Measurements from ENCODE around the gene ZNF599.

Gene ZNF599

GRCh38 chr19:34744896-34745690, 27.9 kb downstream of the ZNF599 start:
- DNase-seq, result no peak

DNA sequence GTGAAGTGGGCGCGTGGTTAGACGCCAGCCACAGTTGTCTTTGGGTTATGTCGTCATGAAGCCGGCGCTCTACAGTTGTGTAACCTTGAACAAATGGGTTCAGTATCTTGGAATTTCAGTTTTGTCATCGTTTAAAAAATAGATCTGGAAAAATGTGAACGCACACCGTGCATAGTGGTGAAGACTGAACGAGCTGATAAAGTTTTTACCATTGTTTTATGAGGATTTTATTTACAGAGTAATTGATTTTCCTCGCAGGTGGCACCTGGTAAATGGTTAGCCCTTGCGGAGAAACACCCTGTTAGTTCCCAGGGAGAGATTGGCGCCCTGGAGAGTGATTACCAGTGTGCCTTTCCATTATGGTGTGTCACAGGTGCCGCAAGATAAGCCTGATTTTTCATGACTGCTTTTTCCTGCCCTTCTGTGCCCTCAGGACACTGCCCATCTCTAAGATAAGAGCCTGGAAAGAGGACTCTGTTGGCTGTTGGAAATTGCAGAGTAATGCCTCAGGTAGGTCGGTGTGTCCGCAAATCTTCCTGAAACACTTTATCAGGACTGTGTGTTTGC, 38.4 kb downstream of the ZNF599 start:
- DNase-seq, result no peak

DNA sequence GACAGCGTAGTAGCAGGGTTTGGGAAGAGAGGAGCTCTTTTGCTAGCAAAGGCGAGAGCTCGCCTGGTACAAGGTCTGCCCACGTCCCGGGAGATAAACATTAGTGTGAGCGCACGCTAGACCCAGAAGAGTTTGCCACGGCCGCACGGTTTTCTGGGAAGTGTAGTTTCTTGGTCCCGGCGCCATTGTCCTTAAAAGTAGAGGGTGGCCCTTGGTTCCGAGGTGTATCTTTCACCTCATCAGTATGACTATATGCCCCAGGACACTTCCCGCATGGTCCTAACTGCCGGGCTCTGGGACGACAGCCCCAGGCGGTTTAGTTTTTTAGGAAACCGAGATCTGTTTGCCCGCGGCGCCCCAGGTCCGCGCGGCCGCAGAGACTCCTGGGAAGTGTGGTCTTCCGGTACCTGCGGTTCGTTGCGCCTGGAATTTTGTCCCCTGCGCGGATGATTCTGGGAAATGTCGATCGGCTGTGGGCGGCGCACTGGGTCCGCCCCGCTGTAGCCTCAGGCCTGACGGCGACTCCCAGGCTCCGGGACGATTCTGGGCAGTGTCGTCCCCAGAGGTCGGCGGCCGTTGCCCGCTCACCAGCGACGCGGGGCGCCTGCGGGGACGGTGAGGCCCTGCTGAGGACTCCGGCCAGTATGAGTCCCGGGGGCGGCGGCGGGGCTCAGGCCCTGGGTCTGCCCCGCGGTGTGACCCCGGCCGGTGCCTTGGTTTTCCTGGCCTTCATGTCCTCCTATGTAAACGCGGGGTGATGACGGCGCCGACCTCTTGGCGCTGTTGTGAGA, 39.1 kb downstream of the ZNF599 start, which contains the start of gene ZNF181:
Gene ZNF181, plus strand, starts transcription at position 498 of the 791 bp plus-strand sequence. CDS start 795 bp downstream, outside the sequence.
- peak; percentile 49 to 97 (median 88) for DNase-seq

DNA sequence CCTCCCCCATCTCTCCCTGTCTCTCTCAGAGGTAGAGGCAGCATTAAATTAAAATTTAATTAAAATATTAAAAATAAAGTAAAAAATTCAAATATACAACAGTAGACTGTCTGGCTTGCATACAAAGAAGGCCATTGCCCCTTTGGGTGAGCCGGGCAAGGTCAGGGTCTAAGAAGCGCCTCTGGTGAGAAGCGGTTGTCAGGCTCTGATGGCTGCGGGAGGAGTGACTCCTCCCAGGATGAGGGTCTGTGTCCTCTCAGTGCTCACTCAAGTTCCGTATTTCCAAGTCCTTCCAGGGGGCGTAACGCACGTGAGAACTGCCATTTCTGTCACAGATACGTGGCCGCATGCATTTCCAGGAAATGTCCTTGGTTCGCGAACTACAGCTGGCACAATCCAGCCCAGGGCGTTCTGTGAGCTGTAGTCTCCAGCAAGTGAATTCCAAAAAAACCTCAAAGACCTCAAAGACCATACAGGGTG, 39.7 kb downstream of the ZNF599 start:
- DNase-seq, result peak in 18 of 56 donors; percentile 37 to 87 (median 68)

- peak in 1 of 56 donors; percentile 12 for DNase-seq
These were observed 40.3 kb downstream of the ZNF599 start for GRCh38 chr19:34732612-34733211.

DNA sequence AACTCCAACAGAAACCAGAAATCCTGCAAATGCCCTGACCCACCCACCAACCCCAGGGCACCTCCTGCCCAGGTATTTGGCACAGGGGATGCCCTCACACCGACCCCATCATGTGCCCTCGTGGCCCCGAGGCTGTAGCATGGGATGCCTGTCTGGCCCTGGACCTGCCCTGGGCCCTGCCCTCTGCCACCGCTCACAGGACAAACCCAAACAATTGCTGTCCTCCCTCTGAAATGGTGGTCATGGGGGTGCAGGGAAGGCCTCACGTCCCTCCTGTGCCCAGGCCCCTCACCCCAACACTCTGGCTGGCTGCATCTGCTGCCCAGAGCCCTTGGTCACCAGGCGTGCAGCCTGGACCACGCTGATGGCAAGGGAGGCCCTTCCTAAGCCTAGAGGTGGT, 41.1 kb downstream of the ZNF599 start:
- no peak for DNase-seq

- no peak for DNase-seq
These were observed 41.8 kb downstream of the ZNF599 start for GRCh38 chr19:34731019-34731829.

DNA sequence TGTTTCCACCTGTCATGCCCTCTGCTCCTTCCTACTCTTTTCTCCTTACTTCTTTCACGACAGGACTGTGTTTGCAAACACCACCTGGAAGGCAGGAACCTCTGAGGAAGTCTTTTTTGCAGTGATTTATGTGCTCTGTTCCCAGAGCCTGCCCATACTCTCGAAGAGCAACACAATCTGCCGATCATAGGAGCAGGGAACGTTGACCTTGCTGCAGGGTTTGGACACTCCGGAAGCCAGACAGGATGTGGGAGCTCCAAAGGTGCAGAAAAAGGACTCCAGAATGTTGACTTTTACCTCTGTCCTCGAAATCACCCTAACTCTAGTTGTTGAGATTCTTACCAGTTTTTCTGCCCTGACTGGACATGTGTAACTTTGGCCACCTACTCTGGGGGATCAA, 47.6 kb downstream of the ZNF599 start:
- DNase-seq, result no peak

- DNase-seq, result no peak
These were observed 50.7 kb downstream of the ZNF599 start for GRCh38 chr19:34722353-34722752.

GRCh38 chr19:34715357-34715756, 57.7 kb downstream of the ZNF599 start:
- DNase-seq, result no peak

- no peak for DNase-seq
These were observed 59.8 kb downstream of the ZNF599 start for GRCh38 chr19:34713262-34713637.

DNA sequence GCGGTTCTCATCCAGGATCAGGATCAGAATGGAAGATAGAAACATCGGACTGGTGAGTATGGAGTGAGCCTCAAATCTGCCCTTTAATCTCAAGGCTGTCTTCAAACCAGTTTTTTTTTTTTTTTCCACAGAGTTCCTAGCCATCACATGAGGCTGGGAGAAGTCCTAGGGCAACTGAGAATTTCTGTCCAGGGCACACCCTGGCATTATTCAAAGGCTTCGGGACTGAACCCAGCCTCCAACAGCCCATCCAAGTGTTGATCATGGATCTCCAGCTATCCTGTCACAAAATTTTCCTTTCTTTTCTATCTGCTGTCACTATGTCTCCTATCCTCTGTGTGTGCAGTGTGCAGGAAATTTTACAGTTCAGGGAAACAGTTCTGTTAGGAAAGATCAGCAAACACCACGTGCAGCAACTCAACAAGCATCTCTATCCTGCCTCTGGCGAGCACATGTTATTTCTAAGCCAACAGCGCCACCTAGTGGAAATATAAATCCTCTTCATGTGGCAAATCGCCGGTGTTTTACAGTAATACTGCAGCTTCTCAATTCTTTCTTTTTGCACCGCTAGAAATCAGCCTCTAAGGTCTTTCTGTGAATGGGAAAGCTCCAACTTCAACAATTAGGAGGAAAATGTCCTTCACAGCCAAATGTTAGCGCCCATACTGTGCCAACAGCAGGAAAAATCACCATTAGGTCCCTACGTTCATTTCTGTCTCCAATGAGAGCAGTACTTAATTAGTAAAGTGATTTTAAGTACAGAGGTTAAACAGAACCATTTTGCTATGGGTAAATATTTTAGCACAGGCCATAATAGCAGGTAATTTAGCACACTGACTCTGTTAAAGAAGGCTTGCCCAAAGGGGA, 60.4 kb downstream of the ZNF599 start:
- peak in 25 of 56 donors; percentile 1 to 73 (median 16) for DNase-seq

GRCh38 chr19:34711890-34712289, 61.1 kb downstream of the ZNF599 start:
- DNase-seq, result no peak

Data from amygdala (tissue), 56 donors.